SH-SY5Y (cell line): ENCODE results near the gene SGCD.

Experiments used
- GATA2 ChIP-seq: IDR thresholded peaks from 2 replicates; pipeline ENCODE4 v1.6.1; 2011; ENCODE audit warnings: mild to moderate bottlenecking, low read depth, low read length
- GATA3 ChIP-seq: IDR thresholded peaks from 2 replicates; pipeline ENCODE4 v1.6.1; 2011; ENCODE audit warnings: low read depth, mild to moderate bottlenecking, low read length, moderate library complexity

- TF ChIP-seq GATA3 (no peak), GATA2 (no peak)
Observed at GRCh38 chr5:156675395-156675794, 348.4 kb downstream of the SGCD start.
